KMS-11 (cell line): ENCODE results near the gene MBD1.

ENCODE experiments used
- H2AFZ ChIP-seq: fragments of 200-600 bp; sonication (generic); 2 replicates; pipeline ENCODE4 v1.6.1; 2016; ENCODE audit warnings: antibody characterized with exemption, mixed run types, low read depth
- H3K27ac ChIP-seq: fragments of 200-600 bp; sonication (generic); 2 replicates; pipeline ENCODE4 v1.6.1; 2016; ENCODE audit warnings: mild to moderate bottlenecking, mixed run types
- H3K27me3 ChIP-seq: fragments of 200-600 bp; sonication (generic); 2 replicates; pipeline ENCODE4 v1.6.1; 2017; ENCODE audit warnings: mild to moderate bottlenecking, low read depth, mixed run types, moderate library complexity; ENCODE audit not compliant: insufficient read depth
- H3K36me3 ChIP-seq: fragments of 200-600 bp; sonication (generic); 2 replicates; pipeline ENCODE4 v1.6.1; 2017; ENCODE audit warnings: mild to moderate bottlenecking, mixed run types; ENCODE audit not compliant: insufficient read depth
- H3K4me1 ChIP-seq: fragments of 200-600 bp; sonication (generic); 2 replicates; pipeline ENCODE4 v1.6.1; 2016; ENCODE audit warnings: mild to moderate bottlenecking, low read depth, mixed run types; ENCODE audit not compliant: poor library complexity, severe bottlenecking
- H3K4me2 ChIP-seq: fragments of 200-600 bp; sonication (generic); 2 replicates; pipeline ENCODE4 v1.7.0; 2016; ENCODE audit warnings: mild to moderate bottlenecking, mixed run types
- H3K4me3 ChIP-seq: fragments of 200-600 bp; sonication (generic); IDR thresholded peaks from 2 replicates; pipeline ENCODE4 v1.6.1; 2017; ENCODE audit warnings: low read depth, low read length, mixed read lengths; ENCODE audit not compliant: insufficient read depth
- H3K79me2 ChIP-seq: fragments of 200-600 bp; sonication (generic); 2 replicates; pipeline ENCODE4 v1.6.1; 2016; ENCODE audit warnings: low read depth, mixed run types; ENCODE audit not compliant: insufficient read depth
- H3K9ac ChIP-seq: fragments of 200-600 bp; sonication (generic); 2 replicates; pipeline ENCODE4 v1.6.1; 2016; ENCODE audit warnings: mild to moderate bottlenecking, mixed run types
- H4K20me1 ChIP-seq: fragments of 200-600 bp; sonication (generic); 2 replicates; pipeline ENCODE4 v1.6.1; 2016; ENCODE audit warnings: mild to moderate bottlenecking, mixed run types; ENCODE audit not compliant: insufficient read depth
- TF ChIP-seq, protein P1 (sequence below): fragments of 200-600 bp; sonication (generic); conservative IDR thresholded peaks from 2 replicates; pipeline ENCODE4 v1.6.1; 2017; ENCODE audit warnings: low read depth, mild to moderate bottlenecking, antibody characterized with exemption, low read length, moderate library complexity, mixed read lengths

MBD1 gene

DNA sequence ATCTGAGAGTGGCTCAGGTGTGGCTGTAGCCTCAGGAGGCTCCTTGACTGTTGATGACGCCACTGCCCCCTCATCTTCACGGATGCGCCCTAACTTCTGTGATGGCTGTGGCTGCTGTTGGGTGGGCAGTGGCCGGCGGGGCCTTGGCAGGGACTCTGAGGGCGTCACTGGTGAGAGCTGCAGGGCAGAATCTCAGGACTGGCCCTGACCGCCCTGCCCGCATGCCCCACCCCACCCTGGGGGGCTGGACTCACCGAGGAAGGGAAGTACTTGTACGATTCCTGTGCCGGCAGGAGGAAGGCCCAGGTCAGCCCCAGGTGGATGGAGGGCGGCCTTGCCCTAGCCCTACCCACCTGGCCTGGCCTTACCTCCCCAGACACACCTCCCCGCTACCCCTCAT, 3.7 kb upstream of the MBD1 start:
- Histone ChIP-seq H3K9ac (no peak overlapping the region), H3K79me2 (peaks cover 29% of the 10 kb centered on the region), H4K20me1 (no peaks in the 10 kb centered on the region), H2AFZ (no peak overlapping the region), H3K4me1 (peaks cover 26% of the 10 kb centered on the region), H3K4me3 (no peak overlapping the region), H3K4me2 (no peak overlapping the region), H3K27me3 (no peaks in the 10 kb centered on the region), H3K36me3 (no peaks in the 10 kb centered on the region; the same call in 1 of the 2 replicates), H3K27ac (no peak overlapping the region)
- TF ChIP-seq, protein P1, sequence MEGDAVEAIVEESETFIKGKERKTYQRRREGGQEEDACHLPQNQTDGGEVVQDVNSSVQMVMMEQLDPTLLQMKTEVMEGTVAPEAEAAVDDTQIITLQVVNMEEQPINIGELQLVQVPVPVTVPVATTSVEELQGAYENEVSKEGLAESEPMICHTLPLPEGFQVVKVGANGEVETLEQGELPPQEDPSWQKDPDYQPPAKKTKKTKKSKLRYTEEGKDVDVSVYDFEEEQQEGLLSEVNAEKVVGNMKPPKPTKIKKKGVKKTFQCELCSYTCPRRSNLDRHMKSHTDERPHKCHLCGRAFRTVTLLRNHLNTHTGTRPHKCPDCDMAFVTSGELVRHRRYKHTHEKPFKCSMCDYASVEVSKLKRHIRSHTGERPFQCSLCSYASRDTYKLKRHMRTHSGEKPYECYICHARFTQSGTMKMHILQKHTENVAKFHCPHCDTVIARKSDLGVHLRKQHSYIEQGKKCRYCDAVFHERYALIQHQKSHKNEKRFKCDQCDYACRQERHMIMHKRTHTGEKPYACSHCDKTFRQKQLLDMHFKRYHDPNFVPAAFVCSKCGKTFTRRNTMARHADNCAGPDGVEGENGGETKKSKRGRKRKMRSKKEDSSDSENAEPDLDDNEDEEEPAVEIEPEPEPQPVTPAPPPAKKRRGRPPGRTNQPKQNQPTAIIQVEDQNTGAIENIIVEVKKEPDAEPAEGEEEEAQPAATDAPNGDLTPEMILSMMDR: no peak

DNA sequence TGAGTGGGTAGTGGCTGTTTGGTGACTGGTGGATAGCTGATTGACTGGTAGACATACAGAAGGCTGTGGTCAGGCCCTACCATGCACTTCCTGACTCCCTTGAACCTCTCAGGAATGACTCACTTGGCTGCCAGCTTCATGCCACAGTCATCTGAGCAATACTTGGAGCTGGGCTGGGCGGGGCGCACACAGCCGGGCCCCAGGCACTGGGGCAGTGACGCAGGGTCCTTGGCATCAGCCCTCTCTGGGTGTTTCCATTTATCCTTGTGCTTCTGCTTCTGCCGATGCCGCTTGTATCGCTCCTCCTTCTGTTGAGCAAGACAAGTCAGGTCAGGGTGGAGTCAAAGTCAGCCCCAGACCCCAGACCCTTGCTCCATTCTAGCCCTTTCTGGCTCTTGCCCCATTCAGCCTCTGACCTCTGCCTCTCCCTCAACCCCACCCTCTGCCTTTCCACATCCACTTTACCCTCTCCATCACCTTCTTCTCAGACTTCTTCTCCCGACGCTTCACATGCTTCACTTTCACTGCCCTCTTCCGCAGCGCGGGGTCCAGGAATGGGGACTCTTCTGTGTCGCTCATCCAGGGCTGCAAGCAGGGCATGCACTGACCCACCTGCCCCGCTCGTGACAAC, 3.0 kb upstream of the MBD1 start:
- Histone ChIP-seq H3K27me3 (no peaks in the 10 kb centered on the region), H4K20me1 (no peaks in the 10 kb centered on the region), H3K9ac (no peak overlapping the region), H2AFZ (no peak overlapping the region), H3K36me3 (no peaks in the 10 kb centered on the region; the same call in 1 of the 2 replicates), H3K4me2 (no peak overlapping the region), H3K27ac (no peak overlapping the region), H3K79me2 (peaks cover 36% of the 10 kb centered on the region), H3K4me1 (peaks cover 33% of the 10 kb centered on the region), H3K4me3 (no peak overlapping the region)
- TF ChIP-seq, protein P1: no peak

DNA sequence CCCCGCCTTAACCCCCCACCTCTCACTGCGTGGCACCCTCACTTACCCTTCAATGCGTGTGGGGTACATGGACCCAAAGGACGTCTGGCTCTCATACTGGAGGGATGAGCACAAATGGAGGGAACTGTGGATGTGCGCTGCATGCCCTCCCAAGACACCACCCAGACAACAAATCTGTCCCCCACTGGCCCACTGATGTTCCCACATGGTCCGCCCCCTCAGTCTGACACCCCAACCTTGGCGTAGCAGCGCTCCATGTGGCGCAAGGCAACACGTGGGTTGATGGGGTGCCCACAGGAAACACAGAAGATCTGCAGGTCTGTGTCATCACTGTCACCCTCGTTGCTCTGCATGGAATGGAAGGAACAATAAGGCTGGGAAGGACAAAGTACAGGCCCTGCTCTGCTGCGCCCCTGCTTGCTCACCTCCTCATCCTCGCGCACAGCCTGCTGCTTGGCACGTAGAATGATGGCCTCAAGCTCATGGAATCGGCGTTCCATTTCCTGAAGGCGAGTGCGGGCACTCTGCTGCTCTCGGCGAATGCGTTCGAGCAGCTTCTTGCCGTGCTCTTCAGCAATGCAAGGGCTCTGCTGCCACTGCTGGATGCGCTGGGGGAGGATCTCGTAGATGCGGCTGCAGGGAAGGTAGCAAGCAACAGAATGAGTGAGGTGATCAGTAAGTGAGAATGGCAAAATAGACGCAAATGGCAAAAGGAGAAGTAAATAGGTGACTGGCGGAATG, 2.3 kb upstream of the MBD1 start:
- TF ChIP-seq, protein P1: no peak
- Histone ChIP-seq H3K4me1 (peaks cover 36% of the 10 kb centered on the region), H3K79me2 (peaks cover 43% of the 10 kb centered on the region), H3K36me3 (no peaks in the 10 kb centered on the region; the same call in 1 of the 2 replicates), H3K4me3 (no peak overlapping the region), H3K4me2 (no peak overlapping the region), H2AFZ (no peak overlapping the region), H3K9ac (no peak overlapping the region), H4K20me1 (no peaks in the 10 kb centered on the region), H3K27ac (no peak overlapping the region), H3K27me3 (no peaks in the 10 kb centered on the region)

DNA sequence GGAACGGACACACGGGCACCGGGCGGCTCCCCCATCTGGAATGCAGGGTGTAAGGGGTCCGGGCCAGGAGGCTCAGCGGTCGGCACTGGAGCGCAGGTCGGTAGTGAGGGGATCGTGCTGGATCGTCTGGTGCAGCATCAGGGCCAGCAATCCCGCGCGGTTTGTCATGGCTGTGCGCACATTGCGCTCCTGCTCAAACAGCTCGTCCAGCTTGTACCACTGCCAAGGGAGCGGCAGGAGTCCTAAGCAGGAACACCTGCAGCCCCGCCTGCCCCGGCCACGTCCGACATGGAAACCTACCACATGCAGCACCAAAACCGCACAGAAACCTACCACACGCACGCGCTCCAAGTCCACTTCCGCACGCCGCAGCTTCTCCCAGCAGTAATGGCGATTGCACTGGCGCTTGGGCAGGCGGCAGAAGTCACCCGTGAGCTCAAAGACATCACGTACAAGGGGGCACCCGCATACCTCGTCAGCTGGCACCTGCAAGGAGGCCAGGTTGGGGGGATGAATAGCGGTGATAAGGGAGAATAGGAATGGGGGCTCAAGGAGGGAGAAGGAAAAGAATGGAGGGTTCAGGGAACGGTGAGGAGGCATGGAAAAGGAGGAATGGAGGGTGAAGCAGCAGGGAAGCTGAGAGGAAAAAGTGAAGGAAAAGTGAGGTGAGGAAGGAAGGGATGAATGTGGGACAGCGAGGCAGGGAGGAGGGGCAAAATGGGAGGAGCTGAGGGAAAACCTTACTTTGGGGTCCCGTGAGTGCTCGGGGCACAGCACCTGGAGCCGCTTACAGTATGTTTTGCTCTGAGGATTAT, 1.4 kb upstream of the MBD1 start:
- H2AFZ ChIP-seq: no peak overlapping the region
- TF ChIP-seq, protein P1: no peak
- H3K79me2 ChIP-seq: peaks cover 45% of the 10 kb centered on the region
- H3K9ac ChIP-seq: no peak overlapping the region
- H3K27ac ChIP-seq: no peak overlapping the region
- H4K20me1 ChIP-seq: no peaks in the 10 kb centered on the region
- no peaks in the 10 kb centered on the region for H3K27me3 ChIP-seq
- H3K4me2 ChIP-seq: peak overlapping the region; percentile 98; the same call in 1 of the 2 replicates
- H3K36me3 ChIP-seq: no peaks in the 10 kb centered on the region; the same call in 1 of the 2 replicates
- peak overlapping the region; percentile 16 for H3K4me3 ChIP-seq
- H3K4me1 ChIP-seq: peaks cover 32% of the 10 kb centered on the region
